Testis (tissue), 2 donors: ENCODE measurements around the gene ZNF576.

Source experiments
- CTCF ChIP-seq, 3 experiments: fragments of 450-650 bp in 2 of 3; fragments of 200-600 bp in 1 of 3; sonication (generic) in 1 of 3; IDR thresholded peaks; one replicate each; pipeline ENCODE4 v1.5.1; 2016 to 2019; ENCODE audit warnings: antibody characterized with exemption in 3 of 3, mild to moderate bottlenecking in 2 of 3, moderate library complexity in 1 of 3
- POLR2A ChIP-seq: fragments of 450-650 bp; IDR thresholded peaks from one replicate; pipeline ENCODE4 v1.6.1; 2017; ENCODE audit warnings: antibody characterized with exemption, mild to moderate bottlenecking, moderate library complexity

- TF ChIP-seq CTCF (IDR thresholded peaks at IDR 0.05) (no peak), POLR2A (no peak)
Observed at GRCh38 chr19:43607238-43608205, 11.1 kb downstream of the ZNF576 start.
